Middle frontal gyrus (tissue), 1 donor: ENCODE data around the gene SEMA3F.

ENCODE experiments used
- DNase-seq: peaks from one replicate; pipeline ENCODE4 v3.0.0-alpha.2; 2015; ENCODE audit warnings: low spot score; ENCODE audit errors: extremely low spot score

The SEMA3F gene

DNA sequence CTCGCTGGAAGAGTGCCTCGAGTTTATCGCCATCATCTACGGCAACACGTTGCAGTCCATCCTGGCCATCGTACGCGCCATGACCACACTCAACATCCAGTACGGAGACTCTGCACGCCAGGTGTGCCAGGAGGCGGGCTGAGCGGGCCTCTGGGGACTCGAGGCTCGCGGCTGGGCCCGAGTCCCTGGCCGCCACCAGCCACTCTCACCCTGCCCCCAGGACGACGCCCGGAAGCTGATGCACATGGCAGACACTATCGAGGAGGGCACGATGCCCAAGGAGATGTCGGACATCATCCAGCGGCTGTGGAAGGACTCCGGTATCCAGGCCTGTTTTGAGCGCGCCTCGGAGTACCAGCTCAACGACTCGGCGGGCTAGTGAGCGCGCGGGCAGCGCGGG, 38.2 kb downstream of the SEMA3F start:
- DNase-seq = no peak

DNA sequence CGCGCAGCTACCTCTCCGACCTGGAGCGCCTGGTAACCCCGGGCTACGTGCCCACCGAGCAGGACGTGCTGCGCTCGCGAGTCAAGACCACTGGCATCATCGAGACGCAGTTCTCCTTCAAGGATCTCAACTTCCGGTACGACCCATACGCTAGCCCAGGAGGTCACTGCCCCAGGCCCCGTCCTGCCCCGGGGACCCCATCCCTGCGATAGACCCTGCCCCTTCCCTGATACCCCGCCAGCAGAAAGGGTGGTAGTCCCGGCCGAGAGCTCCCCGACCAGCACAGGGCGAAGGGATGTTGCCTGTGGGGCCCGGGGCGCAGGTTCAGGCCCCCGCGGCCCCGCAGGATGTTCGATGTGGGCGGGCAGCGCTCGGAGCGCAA, 38.6 kb downstream of the SEMA3F start:
- no peak for DNase-seq

DNA sequence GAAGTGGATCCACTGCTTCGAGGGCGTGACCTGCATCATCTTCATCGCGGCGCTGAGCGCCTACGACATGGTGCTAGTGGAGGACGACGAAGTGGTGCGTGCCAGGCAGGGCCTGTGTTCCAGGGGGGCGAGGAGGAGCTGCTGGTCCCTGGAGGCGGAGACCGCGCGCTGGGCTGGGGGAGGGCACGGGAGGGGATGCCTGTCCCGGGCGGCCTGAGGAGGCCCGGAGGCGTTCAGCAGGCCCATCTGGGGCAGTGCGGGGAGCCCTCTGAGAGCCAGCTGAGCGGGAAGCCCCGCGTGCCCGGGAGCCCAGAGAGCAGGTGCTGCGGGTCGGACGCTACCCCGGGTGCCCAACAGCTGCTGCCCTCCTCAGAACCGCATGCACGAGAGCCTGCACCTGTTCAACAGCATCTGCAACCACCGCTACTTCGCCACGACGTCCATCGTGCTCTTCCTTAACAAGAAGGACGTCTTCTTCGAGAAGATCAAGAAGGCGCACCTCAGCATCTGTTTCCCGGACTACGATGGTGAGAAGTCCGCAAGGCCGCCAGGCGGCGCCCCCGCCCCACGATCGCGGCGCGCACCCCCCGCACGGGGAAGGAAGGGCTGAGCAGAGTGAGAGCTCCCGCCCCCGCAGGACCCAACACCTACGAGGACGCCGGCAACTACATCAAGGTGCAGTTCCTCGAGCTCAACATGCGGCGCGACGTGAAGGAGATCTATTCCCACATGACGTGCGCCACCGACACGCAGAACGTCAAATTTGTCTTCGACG, 39.2 kb downstream of the SEMA3F start:
- DNase-seq = no peak

DNA sequence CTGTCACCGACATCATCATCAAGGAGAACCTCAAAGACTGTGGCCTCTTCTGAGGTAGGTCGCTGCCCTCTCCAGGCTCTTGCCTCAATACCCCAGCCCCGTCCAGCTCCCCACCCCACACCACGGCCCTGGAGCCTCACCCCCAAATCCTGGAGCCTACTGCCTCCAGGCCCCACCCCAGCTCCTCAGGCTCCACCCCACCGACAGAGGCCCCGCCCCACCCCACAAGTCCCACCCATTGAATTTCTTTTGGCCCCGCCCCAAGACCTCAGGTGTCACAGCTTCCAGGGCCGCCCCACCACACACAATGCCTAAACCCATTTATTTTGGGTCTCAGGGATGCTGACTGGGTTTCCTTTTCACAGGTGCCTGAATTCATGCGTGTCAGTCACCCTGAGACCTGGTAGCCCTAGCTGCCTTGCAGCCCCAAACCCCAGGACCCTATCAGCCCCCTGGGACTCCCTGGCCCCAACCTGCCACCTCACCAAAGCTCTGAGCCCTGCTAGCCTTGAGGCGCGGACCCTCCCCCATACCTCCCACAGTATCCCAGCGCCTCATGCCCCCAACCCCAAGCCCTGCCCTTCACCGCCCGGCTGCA, 39.9 kb downstream of the SEMA3F start:
- no peak for DNase-seq

DNA sequence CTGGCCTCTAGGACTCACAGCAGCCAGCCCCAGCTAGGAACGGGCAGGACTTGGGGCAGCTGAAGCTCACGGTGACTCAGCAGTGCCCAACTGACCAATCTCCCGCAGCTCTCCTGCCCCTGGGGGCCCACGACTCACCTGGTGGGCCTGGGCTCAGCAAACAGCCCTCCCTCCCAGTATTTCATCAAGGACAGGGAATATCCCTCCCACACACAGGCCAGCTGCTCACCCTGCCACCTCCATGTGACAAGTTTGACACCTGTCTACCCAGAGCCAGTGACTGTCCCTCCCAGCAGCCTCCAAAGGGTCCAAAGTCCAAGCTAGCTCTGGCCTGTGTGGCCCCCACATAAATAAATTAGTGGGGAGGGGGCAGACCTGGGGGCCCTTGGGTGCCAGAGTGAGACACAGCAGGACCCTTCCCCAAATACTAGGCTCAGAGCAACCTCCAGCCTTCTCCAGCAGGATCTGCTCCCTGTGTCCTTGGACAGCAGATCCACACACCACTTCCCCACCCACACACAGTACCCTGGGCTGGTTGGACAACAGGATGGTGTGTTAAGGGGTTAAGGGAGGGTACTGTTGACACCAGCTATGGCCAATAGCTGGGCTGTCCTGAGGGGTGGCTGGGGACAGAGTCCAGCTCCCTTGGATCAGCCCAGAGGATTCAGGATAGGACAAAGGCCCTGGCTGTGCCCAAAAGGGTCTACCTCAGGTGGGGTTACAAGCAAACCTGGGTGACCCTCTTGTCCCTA, 40.6 kb downstream of the SEMA3F start:
- DNase-seq = no peak

DNA sequence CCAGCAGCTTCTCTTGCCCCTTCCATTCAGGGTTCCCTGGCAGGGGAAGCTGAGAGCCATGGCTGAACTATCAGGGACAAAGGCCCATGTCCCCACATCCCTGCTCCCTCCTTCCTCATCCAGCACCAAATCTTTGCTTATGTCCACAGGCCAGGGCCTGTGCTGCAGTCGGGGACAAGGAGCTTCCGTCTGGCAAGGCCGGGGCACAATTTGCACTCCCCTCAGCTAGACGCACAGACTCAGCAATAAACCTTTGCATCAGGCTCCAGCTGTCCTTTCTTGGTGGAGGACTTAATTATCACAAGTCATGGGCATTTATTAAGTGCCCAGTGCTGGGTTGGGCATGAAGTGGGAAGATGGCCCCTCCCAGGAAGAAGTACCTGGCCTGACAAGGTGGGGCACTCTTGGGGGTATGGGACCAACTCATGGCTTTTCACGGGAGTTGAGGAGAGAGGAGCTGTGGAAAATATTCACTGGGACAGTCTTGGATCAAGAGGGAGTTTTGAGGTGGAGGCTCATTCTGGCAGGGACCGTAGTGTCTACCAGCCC, 41.2 kb downstream of the SEMA3F start:
- DNase-seq = no peak

DNA sequence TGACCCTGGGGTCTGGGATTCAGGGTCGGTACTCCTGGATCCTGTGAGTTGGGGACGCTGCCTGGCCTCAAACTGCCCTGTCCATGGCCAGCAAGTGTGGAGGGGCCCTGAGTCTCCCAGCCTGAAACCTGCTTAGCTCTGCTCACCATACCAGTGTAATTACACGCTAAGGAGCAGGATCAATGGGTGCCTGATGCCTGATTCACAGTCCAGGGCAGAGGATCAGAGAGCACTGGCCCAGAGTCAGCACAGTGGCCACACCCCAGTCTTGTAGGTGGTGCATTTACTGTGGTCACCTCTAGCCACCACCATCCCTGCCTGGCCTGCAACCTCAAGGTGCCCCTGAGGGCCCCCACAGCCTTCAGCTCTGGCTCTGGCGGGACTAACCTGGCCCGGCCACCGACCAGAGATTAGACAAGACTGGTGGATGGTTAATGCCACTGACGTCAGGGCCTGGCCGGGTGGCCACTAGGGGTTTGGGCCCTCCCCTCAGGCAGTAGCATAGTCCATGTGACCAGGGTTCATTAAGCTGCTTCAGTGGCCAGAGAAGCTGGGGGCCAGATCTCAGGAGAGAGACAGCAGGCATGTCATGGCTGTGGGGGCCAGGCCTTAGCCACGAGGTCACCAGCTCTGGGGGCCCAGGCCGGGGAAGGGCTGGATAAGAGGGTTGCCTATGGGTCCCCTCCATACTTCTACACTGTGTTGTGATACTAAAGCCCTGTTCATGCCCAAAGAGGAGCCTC, 46.6 kb downstream of the SEMA3F start:
- no peak for DNase-seq

DNA sequence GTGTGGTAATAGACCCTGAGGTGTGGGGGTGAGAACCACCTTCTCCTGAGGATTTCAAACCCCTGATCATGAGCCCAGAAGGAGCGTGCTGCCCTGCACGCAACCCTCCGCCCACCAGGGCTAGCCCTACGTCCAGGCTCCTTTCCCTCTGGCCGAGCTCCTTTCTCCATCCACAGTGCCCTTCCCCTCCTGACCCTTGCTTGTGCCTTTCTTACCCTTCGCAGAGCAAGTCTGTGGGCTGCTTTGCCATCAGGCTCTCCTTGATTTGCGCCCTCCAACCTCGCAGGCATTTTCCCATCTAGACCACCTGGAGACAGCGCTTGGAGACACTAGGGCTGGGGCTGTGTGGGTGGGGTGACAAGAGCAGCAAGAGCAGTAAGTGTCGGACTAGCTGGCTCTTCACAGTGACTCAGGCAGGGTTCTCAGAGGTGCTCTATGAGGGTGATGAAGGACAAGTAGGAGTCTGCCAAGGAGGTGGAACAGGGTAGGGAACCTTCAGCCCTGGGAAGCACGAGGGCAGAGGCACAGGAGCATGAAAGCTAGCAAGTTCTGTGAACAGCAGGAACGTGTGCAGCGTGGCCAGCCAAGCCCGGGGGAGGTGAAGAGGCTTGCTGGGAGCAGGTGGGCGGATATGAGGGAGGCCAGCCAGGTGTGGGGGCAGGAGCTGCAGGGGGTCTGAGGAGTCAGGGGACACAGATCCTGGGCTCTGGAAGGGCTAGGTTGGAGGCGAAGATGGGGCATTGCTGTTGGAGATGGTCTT, 47.4 kb downstream of the SEMA3F start:
- no peak for DNase-seq

DNA sequence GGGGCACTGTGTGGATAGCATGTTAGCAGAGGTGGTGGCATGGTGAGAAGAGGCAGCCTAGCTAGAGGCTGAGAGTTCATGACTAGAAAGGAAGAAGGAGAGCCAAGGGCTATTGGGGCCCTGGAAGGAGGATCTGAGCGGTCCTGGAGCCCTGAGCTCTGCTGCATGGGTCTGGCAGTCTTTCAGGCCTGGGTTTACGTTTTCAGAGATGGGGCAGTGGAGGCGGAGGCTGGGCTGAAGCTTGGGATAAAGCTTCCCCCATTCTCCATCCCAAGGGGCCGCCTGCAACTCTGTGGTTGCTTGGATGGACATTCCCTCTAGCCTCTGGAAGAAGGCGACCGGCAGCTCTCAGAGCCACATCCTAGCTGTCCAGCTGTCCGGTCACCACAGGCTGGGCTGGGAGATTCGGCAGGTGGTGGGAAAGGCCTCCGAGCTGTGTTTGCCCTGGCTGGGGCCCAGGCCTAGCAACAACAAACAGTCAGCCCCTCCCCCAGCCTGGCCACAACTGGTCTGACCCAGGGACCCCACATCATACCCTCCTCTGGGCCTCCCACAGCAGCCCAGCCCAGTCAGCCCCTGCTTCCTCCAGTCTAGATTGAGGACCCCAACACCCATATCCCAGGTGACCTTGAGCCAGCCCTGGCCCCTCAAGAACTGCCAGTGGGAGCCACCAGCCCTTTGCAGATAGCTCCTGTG, 48.1 kb downstream of the SEMA3F start:
- DNase-seq = no peak

DNA sequence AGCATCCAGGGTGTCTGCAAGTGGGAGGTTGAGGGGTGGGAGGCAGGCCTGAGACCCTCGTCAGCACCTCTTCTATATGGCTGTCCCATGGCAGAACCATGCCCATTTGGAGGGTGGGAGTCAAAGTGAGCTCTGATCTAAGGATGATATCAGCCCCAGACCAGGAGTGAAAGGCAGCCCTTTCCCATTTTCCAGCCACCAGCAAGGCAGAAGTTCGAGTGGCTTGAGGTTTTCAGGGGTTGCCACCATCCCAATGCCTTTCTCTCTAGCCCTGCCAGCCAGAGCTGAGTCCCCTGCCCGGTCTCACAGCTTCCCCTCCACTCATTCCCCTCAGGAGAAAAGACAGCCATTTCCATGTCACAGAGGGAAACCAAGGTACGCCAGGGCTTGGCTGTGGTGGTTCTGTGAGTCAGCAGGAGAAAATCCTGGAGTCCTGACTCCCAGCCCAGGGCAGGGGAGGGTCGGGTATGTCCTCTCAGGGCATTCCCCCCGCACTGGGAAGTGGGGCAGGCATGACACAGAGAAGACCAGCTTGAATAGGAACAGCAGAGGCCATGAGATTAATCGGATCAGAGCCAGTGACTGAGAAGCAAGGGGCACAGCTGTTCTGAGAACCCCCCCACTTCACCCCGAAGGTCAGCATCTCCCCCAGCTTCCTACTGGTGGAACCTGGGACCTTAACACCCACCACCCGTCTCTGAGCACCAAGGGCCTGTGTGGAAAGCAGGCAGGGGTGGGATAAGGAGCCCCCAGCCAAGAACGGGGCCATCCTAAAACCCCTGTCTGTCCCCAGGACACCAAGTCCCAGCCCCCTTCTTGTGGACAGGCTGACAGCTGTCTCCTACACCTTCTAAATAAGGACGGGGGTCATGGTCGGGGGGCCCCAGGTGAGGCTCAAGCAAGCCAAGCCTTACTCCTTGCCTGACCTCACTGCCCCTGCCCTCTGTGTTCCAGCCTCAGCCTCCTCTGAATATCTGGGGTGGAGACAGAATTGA, 49.0 kb downstream of the SEMA3F start:
- DNase-seq = no peak

DNA sequence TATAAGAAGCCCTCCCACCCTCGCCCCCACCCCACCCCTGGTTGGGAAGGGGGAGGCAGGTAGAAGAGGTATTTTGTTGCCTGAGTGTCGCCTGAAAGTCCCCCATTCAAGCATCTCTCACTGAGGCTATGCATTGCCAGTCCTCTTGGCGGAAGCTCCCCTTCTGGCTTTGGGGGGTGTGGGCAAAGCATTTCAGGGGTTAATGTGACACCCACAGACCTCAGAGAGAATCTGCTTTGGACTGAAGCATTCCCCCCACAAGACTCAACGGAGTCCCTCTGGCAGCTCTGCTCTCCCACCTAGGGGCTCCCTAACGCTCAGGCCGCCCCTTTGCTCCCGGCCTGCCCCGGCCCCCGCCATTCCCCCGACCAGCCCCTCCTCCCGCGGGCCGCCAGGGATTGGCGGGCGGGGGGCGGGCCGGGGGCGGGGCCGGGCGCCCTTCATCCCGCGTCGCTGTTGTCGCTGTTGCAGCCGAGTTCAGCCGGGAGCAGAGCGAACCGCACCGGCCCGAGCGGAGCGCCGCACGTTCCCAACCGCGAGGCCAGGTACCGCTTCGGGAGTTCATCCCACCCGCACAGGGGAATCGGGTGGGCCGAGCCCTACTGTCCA, 49.8 kb downstream of the SEMA3F start, which contains the start of gene SLC38A3:
Gene SLC38A3 (plus strand): TSS at position 468 of the 609 bp plus-strand sequence. CDS start 8,929 bp downstream, outside the sequence.
- no peak for DNase-seq

DNA sequence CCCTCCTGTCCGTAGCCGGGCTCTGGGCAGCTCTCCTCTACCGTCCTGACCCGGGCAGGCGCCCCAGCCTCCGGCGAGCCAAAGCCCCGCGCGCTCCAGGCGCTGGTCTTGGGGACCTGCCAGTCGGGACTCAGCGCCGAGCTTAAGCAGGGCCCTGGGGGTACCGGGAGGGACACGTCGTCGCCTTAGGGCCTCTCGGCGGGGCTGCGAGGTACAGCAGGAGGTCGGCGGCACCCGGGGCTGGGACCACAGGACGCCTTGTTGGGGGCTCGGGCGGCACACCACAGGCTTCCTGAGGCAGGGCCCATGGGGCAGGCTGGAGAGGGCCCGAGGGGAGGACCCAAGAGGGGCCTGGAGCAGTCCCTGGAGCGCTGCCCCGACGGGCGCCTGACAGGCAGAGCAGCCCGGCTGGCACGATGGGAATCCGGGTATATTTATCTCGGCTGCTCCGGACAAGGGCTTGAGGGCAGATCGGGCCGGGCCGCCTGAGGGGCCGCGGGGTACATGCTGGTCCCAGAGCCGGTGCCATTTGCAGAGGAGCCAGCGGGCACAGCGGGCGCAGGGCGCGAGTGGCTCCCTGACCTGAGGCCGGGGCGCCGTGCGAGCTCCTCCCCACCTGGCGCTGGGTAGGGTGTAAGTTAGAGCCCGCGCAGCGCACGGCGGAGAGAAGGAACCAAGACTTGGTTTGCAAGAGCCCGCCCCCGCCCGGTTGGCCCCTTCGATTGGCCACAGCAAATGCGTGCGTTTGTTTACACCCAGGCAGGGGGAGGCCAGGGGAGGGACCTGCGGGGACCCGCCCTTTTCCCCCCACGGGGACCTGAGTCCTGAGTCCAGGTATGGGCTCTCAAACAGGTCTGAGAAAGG, 50.5 kb downstream of the SEMA3F start:
- no peak for DNase-seq

DNA sequence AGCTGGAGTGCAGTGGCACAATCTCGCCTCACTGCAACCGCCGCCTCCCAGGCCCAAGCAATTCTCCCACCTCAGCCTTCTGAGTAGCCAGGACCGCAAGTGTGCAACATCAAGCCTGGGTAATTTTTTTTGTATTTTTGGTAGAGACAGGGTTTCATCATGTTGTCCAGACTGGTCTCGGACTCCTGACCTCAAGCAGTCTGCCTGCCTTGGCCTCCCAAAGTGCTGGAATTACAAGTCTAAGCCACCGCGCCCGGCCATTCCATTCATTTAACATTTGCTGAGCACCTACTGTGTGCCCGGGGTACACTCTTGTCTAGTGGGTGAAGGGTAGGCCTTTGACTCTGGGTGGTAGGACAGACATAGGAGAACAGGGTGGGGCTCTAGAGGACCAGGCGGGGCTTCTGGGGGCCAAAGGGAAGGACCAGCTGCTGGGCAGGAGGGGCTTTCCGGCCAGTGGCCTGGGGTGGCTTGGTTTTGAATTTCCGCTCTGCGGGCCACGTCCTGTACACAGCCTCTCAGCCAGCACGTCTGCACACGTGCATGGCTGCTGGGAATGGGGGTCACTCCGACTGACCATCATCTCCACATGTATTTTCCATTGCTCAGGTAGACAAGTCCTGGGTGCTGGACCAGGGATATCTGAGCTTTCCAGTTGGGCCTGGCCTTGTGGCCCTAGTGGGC, 52.4 kb downstream of the SEMA3F start:
- DNase-seq = no peak

DNA sequence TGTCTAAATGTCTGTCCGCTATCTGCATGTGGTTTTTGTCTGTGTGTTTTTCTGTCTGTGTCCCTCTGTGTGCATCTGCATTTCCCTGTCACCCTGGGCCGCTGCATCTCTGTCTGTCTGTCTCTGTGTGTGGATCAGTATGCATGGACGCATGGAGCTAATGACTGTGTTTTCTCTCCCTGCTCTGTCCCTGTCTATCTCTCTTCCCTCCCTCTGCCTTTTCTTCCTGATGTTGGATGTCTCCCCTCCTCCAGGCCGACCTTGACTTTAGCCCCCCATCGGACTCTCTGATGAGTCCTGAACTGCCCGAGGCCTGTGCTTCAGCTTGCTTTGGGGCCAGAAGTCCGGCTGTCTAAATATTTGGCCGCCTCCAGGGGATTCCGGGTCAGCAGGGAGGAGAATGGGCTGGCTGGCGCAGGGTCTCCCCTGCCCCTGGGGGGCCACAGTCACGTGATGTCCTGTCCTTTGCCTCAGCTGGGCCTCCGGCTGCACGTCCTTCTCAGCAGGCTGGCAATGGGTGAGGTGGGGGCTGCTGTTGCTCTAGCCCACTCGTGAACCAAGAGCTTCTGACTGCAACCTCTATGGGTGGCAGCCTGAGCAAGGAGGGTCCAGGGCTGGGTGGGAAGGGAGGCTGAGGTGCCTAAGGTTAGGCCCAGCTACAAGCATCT, 53.7 kb downstream of the SEMA3F start:
- DNase-seq = no peak

DNA sequence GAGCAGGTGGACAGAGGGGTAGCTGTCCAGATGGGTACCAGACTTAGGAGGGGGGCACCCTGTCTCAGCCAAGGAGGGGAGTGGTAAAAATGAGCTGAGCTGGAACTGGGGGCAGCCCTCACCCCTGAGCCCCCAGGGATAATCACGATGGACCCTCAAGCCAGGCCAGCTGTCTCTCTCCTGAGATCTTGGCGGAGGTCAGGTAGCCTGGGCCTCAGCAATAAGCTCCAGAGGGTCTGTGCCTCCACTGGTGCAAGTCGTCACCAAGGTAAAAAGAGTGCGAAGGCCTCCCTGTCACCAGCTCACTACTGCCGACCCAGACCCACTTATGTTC, 55.0 kb downstream of the SEMA3F start:
- no peak for DNase-seq
